Measurements from ENCODE around the gene ARPP21. TPM values are rescaled to one million over a fixed set of nuclear protein-coding genes. Genes with fewer than 3 reads are reported as not detected.

Gene ARPP21
- total RNA-seq, 1 donor from 2014 or later, result not detected

GRCh38 chr3:35721628-35722027, 82.3 kb downstream of the ARPP21 start:
- no peak for ATAC-seq (ENCODE audit: low read depth)
- TF ChIP-seq CTCF (IDR thresholded peaks at IDR 0.05), result no peak
- no peaks in the 10 kb centered on the region for H3K4me1 Mint-ChIP-seq
- ChIA-PET CTCF (no interaction called here), POLR2A (no interaction called here)
- H3K27me3 Mint-ChIP-seq, result no peaks in the 10 kb centered on the region
- no peaks in the 10 kb centered on the region for H3K9me3 Mint-ChIP-seq
- intact Hi-C loops (cut with micrococcal nuclease), result no loop called here
- H3K27ac Mint-ChIP-seq, result no peak overlapping the region
- H3K36me3 Mint-ChIP-seq (ENCODE audit: low read depth), result no peaks in the 10 kb centered on the region
- no peak overlapping the region for H3K4me3 Mint-ChIP-seq
- DNase-seq, result no peak

GRCh38 chr3:35722902-35723301, 83.6 kb downstream of the ARPP21 start:
- H3K27me3 Mint-ChIP-seq, result no peaks in the 10 kb centered on the region
- H3K4me1 Mint-ChIP-seq, result no peaks in the 10 kb centered on the region
- no peak overlapping the region for H3K4me3 Mint-ChIP-seq
- H3K36me3 Mint-ChIP-seq (ENCODE audit: low read depth), result no peaks in the 10 kb centered on the region
- CTCF ChIA-PET, result no interaction called here
- POLR2A ChIA-PET, result no interaction called here
- DNase-seq (no peak), ATAC-seq (ENCODE audit: low read depth) (no peak)
- no peaks in the 10 kb centered on the region for H3K9me3 Mint-ChIP-seq
- no peak for TF ChIP-seq CTCF (IDR thresholded peaks at IDR 0.05)
- no peak overlapping the region for H3K27ac Mint-ChIP-seq
- intact Hi-C loops (cut with micrococcal nuclease), result no loop called here

- H3K9me3 Mint-ChIP-seq, result no peaks in the 10 kb centered on the region
- POLR2A ChIA-PET, result no interaction called here
These were observed 84.3 kb downstream of the ARPP21 start for GRCh38 chr3:35723480-35724097.

GRCh38 chr3:35724106-35724505, 84.8 kb downstream of the ARPP21 start:
- Mint-ChIP-seq H3K4me1 (no peaks in the 10 kb centered on the region), H3K27ac (no peak overlapping the region), H3K9me3 (no peaks in the 10 kb centered on the region), H3K36me3 (ENCODE audit: low read depth) (no peaks in the 10 kb centered on the region), H3K27me3 (no peaks in the 10 kb centered on the region), H3K4me3 (no peak overlapping the region)
- ATAC-seq (ENCODE audit: low read depth) (no peak), DNase-seq (no peak)
- TF ChIP-seq CTCF (IDR thresholded peaks at IDR 0.05), result no peak
- POLR2A ChIA-PET, result no interaction called here
- intact Hi-C loops (cut with micrococcal nuclease), result no loop called here
- CTCF ChIA-PET, result no interaction called here

More at GRCh38 chr3:35723480-35724097, 84.3 kb downstream of the ARPP21 start:
- Mint-ChIP-seq H3K4me1 (no peaks in the 10 kb centered on the region), H3K4me3 (no peak overlapping the region), H3K36me3 (ENCODE audit: low read depth) (no peaks in the 10 kb centered on the region), H3K27me3 (no peaks in the 10 kb centered on the region), H3K27ac (no peak overlapping the region)
- DNase-seq (no peak), ATAC-seq (ENCODE audit: low read depth) (no peak)
- CTCF ChIA-PET, result no interaction called here
- TF ChIP-seq CTCF (IDR thresholded peaks at IDR 0.05), result no peak
- intact Hi-C loops (cut with micrococcal nuclease), result no loop called here

GRCh38 chr3:35727179-35727578, 87.9 kb downstream of the ARPP21 start:
- ATAC-seq (ENCODE audit: low read depth), result no peak
- POLR2A ChIA-PET, result no interaction called here
- TF ChIP-seq CTCF (IDR thresholded peaks at IDR 0.05), result no peak
- Mint-ChIP-seq H3K36me3 (ENCODE audit: low read depth) (no peaks in the 10 kb centered on the region), H3K4me1 (no peaks in the 10 kb centered on the region), H3K9me3 (no peaks in the 10 kb centered on the region), H3K27ac (no peak overlapping the region), H3K27me3 (no peaks in the 10 kb centered on the region), H3K4me3 (no peak overlapping the region)
- intact Hi-C loops (cut with micrococcal nuclease), result no loop called here
- CTCF ChIA-PET, result no interaction called here
- no peak for DNase-seq
